Measurements from ENCODE around the gene TSC22D3. TPM values are rescaled to one million over a fixed set of nuclear protein-coding genes. Genes with fewer than 3 reads are reported as not detected.
"Not testable (repeated sequence)": the region's sequence is repeated elsewhere in the genome, so short reads cannot be mapped to it uniquely, and the experiment has no call there.

TSC22D3 gene
- total RNA-seq, 1 donor from 2014 or later: 212 TPM

GRCh38 chrX:107669885-107670628, 105.5 kb downstream of the TSC22D3 start:
- H3K36me3 Mint-ChIP-seq (ENCODE audit: unreplicated experiment): no peaks in the 10 kb centered on the region
- TF ChIP-seq CTCF (IDR thresholded peaks at IDR 0.05): no peak
- H3K27me3 Mint-ChIP-seq (ENCODE audit: unreplicated experiment): no peaks in the 10 kb centered on the region
- peaks cover 7% of the 10 kb centered on the region for H3K9me3 Mint-ChIP-seq (ENCODE audit: unreplicated experiment)
- no peak for DNase-seq (ENCODE audit: extremely low spot score, unreplicated experiment)
- H3K4me1 Mint-ChIP-seq (ENCODE audit: unreplicated experiment): peaks cover 27% of the 10 kb centered on the region
- no peak overlapping the region for H3K4me3 Mint-ChIP-seq (ENCODE audit: unreplicated experiment)
- no peak overlapping the region for H3K27ac Mint-ChIP-seq (ENCODE audit: unreplicated experiment)

DNA sequence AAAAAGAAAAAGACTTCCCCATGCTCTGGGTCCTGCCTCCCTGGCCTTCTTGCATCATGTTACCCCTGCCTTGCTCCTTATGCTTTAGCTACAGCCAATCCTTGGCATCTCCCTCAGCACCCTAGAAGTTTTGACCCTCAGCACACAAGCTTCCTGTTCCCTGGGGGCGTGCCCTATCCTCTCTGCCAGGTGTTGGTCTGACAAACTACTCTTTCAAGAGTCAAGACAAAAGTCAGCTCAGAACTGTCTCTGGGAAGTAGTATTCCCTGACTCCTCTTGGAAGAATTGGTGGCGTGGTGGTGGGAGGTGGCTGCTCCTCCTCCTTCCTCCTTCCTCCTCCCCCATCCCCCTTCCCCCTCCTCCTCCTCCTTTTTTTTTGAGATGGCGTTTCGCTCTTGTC, 106.3 kb downstream of the TSC22D3 start:
- no peak overlapping the region for H3K4me3 Mint-ChIP-seq (ENCODE audit: unreplicated experiment)
- H3K9me3 Mint-ChIP-seq (ENCODE audit: unreplicated experiment): peaks cover 7% of the 10 kb centered on the region
- no peak for TF ChIP-seq CTCF (IDR thresholded peaks at IDR 0.05)
- H3K36me3 Mint-ChIP-seq (ENCODE audit: unreplicated experiment): no peaks in the 10 kb centered on the region
- peaks cover 19% of the 10 kb centered on the region for H3K4me1 Mint-ChIP-seq (ENCODE audit: unreplicated experiment)
- no peaks in the 10 kb centered on the region for H3K27me3 Mint-ChIP-seq (ENCODE audit: unreplicated experiment)
- no peak for DNase-seq (ENCODE audit: extremely low spot score, unreplicated experiment)
- H3K27ac Mint-ChIP-seq (ENCODE audit: unreplicated experiment): no peak overlapping the region

DNA sequence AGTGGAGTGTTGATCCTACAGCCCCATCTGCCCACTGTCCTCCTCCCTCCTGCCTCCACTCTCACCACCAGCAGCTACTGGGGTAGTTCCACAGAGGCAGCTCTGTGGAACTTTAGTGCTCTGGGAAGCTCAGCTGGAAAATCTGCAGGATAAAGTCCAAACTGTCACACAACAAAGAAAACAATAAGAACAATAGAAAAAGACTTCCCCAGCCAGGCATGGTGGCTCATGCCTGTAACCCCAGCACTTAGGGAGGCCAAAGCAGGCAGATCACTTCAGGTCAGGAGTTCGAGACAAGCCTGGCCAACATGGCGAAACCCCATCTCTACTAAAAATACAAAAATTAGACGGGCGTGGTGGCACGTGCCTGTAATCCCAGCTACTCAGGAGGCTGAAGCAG, 106.9 kb downstream of the TSC22D3 start:
- H3K27me3 Mint-ChIP-seq (ENCODE audit: unreplicated experiment); H3K9me3 Mint-ChIP-seq (ENCODE audit: unreplicated experiment); H3K36me3 Mint-ChIP-seq (ENCODE audit: unreplicated experiment); H3K27ac Mint-ChIP-seq (ENCODE audit: unreplicated experiment); DNase-seq (ENCODE audit: extremely low spot score, unreplicated experiment); H3K4me3 Mint-ChIP-seq (ENCODE audit: unreplicated experiment): not testable (repeated sequence)
- peaks cover 15% of the 10 kb centered on the region for H3K4me1 Mint-ChIP-seq (ENCODE audit: unreplicated experiment)

GRCh38 chrX:107667426-107667825, 108.2 kb downstream of the TSC22D3 start:
- Mint-ChIP-seq H3K4me1 (ENCODE audit: unreplicated experiment) (peaks cover 7% of the 10 kb centered on the region), H3K9me3 (ENCODE audit: unreplicated experiment) (peaks cover 7% of the 10 kb centered on the region), H3K36me3 (ENCODE audit: unreplicated experiment) (no peaks in the 10 kb centered on the region), H3K4me3 (ENCODE audit: unreplicated experiment) (no peak overlapping the region), H3K27me3 (ENCODE audit: unreplicated experiment) (no peaks in the 10 kb centered on the region), H3K27ac (ENCODE audit: unreplicated experiment) (no peak overlapping the region)
- no peak for DNase-seq (ENCODE audit: extremely low spot score, unreplicated experiment)
- TF ChIP-seq CTCF (IDR thresholded peaks at IDR 0.05): no peak

- H3K27ac Mint-ChIP-seq (ENCODE audit: unreplicated experiment): no peak overlapping the region
Measured at GRCh38 chrX:107666931-107667330, 108.7 kb downstream of the TSC22D3 start.

More at GRCh38 chrX:107666931-107667330, 108.7 kb downstream of the TSC22D3 start:
- Mint-ChIP-seq H3K4me3 (ENCODE audit: unreplicated experiment) (no peak overlapping the region), H3K4me1 (ENCODE audit: unreplicated experiment) (peaks cover 11% of the 10 kb centered on the region), H3K9me3 (ENCODE audit: unreplicated experiment) (peaks cover 7% of the 10 kb centered on the region), H3K27me3 (ENCODE audit: unreplicated experiment) (no peaks in the 10 kb centered on the region), H3K36me3 (ENCODE audit: unreplicated experiment) (no peaks in the 10 kb centered on the region)
- no peak for TF ChIP-seq CTCF (IDR thresholded peaks at IDR 0.05)
- DNase-seq (ENCODE audit: extremely low spot score, unreplicated experiment): no peak

Other genes with a start within 250 kb of the TSC22D3 start
- gene PRPS1, start 147.3 kb downstream of the TSC22D3 start, total RNA-seq: 26.0 and 27.6 TPM in 2 replicates
- gene NCBP2L, start 1.9 kb upstream of the TSC22D3 start, total RNA-seq: not detected in 2 replicates
- gene MID2, start 50.1 kb upstream of the TSC22D3 start, total RNA-seq: 13.0 and 13.1 TPM in 2 replicates
- not detected in 2 replicates for gene TEX13B, start 206.6 kb upstream of the TSC22D3 start, total RNA-seq

Measured in osteocyte (in vitro differentiated cells).